K562 (cell line): ENCODE measurements around the gene GPHN. TPM values are rescaled to one million over a fixed set of nuclear protein-coding genes. Genes with fewer than 3 reads are reported as not detected.

Source experiments
- ATAC-seq: fragments of 200-7000 bp; cut with Tn5 transposase; 3 replicates; pipeline ENCODE4 v1.9.1; 2020; ENCODE audit warnings: moderate library complexity
- BruUV-seq: library from RNA; stranded (reverse); fragments of 400-500 nt; replicated peaks from 2 replicates; lab custom pipeline; 2021; lab: Mats Ljungman, UMichigan
- CTCF ChIA-PET: fragments of 300-600 bp; formaldehyde crosslinking; extraction: SDS; loops from one replicate; lab custom pipeline; 2021; ENCODE audit warnings: low intra/inter-chr PET ratio; lab: Yijun Ruan, JAX
- POLR2A ChIA-PET: fragments of 300-600, 350-650 bp; sonication (Branson Sonifier 250); formaldehyde crosslinking; extraction: SDS; loops from one replicate; lab custom pipeline; 2021; ENCODE audit warnings: antibody characterized with exemption, inconsistent platforms; lab: Yijun Ruan, JAX
- DNase-seq, 4 experiments: peaks; one replicate each; pipeline versions ENCODE4 v3.0.0 to v3.0.0-alpha.2; 2011 to 2018; ENCODE audit warnings: low spot score in 3 of 4, mixed read lengths in 3 of 4; ENCODE audit errors: extremely low read depth in 1 of 4
- FAIRE-seq: peaks from 2 replicates; lab custom pipeline; 2011; peaks lifted over from hg19 to GRCh38; lab: Jason Lieb, UNC
- H2AFZ ChIP-seq: 2 replicates; pipeline ENCODE4 v1.6.0; 2011; ENCODE audit warnings: low read depth, low read length, control low read depth, inconsistent platforms
- H3K27ac ChIP-seq: fragments of 200-600 bp; 3 replicates; pipeline ENCODE4 v1.8.0; 2011; ENCODE audit warnings: low read depth, mild to moderate bottlenecking, control low read depth, inconsistent platforms, low read length, moderate library complexity, mixed read lengths; ENCODE audit errors: extremely low read depth
- H3K27me3 ChIP-seq, 2 experiments: fragments of 300-600 bp in 1 of 2; 2 replicates in 1 of 2; 3 replicates in 1 of 2; pipeline versions ENCODE4 v1.6.0 to v1.8.0; 2011; ENCODE audit warnings: inconsistent platforms in 2 of 2, low read length in 2 of 2, mild to moderate bottlenecking in 1 of 2, mixed read lengths in 1 of 2, moderate library complexity in 1 of 2; ENCODE audit not compliant: control insufficient read depth in 2 of 2, insufficient read depth in 2 of 2
- H3K36me3 ChIP-seq: fragments of 300-600 bp; 3 replicates; pipeline ENCODE4 v1.8.0; 2011; ENCODE audit warnings: mild to moderate bottlenecking, low read length, inconsistent platforms; ENCODE audit not compliant: control insufficient read depth, insufficient read depth
- H3K4me1 ChIP-seq, 2 experiments: fragments of 200-600 bp in 1 of 2; replicated peaks in 1 of 2; 2 replicates in 1 of 2; 3 replicates in 1 of 2; pipeline versions ENCODE4 v1.5.1 to v1.8.0; 2011; ENCODE audit warnings: inconsistent platforms in 2 of 2, low read length in 2 of 2, mild to moderate bottlenecking in 1 of 2, mixed read lengths in 1 of 2, moderate library complexity in 1 of 2; ENCODE audit not compliant: control insufficient read depth in 2 of 2, insufficient read depth in 2 of 2
- H3K4me2 ChIP-seq: 2 replicates; pipeline ENCODE4 v1.6.1; 2011; ENCODE audit warnings: low read length, control low read depth, inconsistent platforms, mixed read lengths; ENCODE audit not compliant: insufficient read depth
- H3K4me3 ChIP-seq: fragments of 200-600 bp; sonication (generic), shearing (Covaris generic); 2 replicates; pipeline ENCODE4 v1.5.1; 2016; ENCODE audit warnings: control low read depth, inconsistent platforms
- H3K79me2 ChIP-seq: fragments of 200-600 bp; 3 replicates; pipeline ENCODE4 v1.8.0; 2011; ENCODE audit warnings: low read length, inconsistent platforms; ENCODE audit not compliant: control insufficient read depth, insufficient read depth
- H3K9ac ChIP-seq, 2 experiments: 2 replicates each; pipeline versions ENCODE4 v1.6.0 to v1.6.1; 2011; ENCODE audit warnings: low read depth in 2 of 2, low read length in 2 of 2, control low read depth in 1 of 2, inconsistent platforms in 1 of 2, mild to moderate bottlenecking in 1 of 2, mixed read lengths in 1 of 2; ENCODE audit not compliant: insufficient read depth in 1 of 2
- H3K9me1 ChIP-seq: one replicate; pipeline ENCODE4 v1.6.0; 2011; ENCODE audit warnings: inconsistent platforms, mild to moderate bottlenecking, low read length, moderate library complexity; ENCODE audit not compliant: control insufficient read depth, insufficient read depth
- H3K9me3 ChIP-seq: replicated peaks from 2 replicates; pipeline ENCODE4 v1.5.1; 2011; ENCODE audit warnings: low read depth, low read length, inconsistent platforms; ENCODE audit not compliant: control insufficient read depth, insufficient read depth
- H4K20me1 ChIP-seq: replicated peaks from 2 replicates; pipeline ENCODE4 v1.6.1; 2011; ENCODE audit warnings: low read length, inconsistent platforms, mixed read lengths; ENCODE audit not compliant: control insufficient read depth, insufficient read depth
- CTCF ChIP-seq, 3 experiments: IDR thresholded peaks in 2 of 3; conservative IDR thresholded peaks in 1 of 3; 2 replicates each; pipeline ENCODE4 v1.5.1; 2011 to 2012; ENCODE audit warnings: low read length in 3 of 3, mild to moderate bottlenecking in 3 of 3, control low read depth in 2 of 3, improper control_type of control experiment in 1 of 3, inconsistent platforms in 1 of 3, low read depth in 1 of 3, mixed read lengths in 1 of 3, moderate library complexity in 1 of 3; ENCODE audit not compliant: insufficient read depth in 2 of 3
- DDX20 ChIP-seq: fragments of 450-650 bp; IDR thresholded peaks from 2 replicates; pipeline ENCODE4 v1.6.1; 2016; ENCODE audit warnings: missing genetic modification characterization, low read depth, mild to moderate bottlenecking, missing compliant biosample characterization, moderate library complexity
- TAF7 ChIP-seq: fragments of 450-650 bp; IDR thresholded peaks from 2 replicates; pipeline ENCODE4 v1.6.1; 2016; ENCODE audit warnings: missing genetic modification characterization, missing compliant biosample characterization
- ZNF282 ChIP-seq: sonication (generic); formaldehyde crosslinking; IDR thresholded peaks from 2 replicates; pipeline ENCODE4 v1.8.1; 2023; ENCODE audit warnings: missing genetic modification reagents
- WGBS: fragments of 100-300 bp; shearing (Covaris generic); methylation state at CpG from one replicate; pipeline ENCODE4 v1.1.6; 2016; ENCODE audit warnings: low coverage, mixed read lengths; ENCODE audit not compliant: insufficient coverage; ENCODE audit errors: missing lambda C conversion rate; 5-methylcytosine and 5-hydroxymethylcytosine counted together
- in situ Hi-C: fragments of 300-500 bp; cut with MboI; formaldehyde crosslinking; loops from 4 replicates; pipeline ENCODE4 v1.15.0; 2018; ENCODE audit warnings: inconsistent platforms, mixed read lengths
- intact Hi-C: fragments of 100-400 bp; cut with micrococcal nuclease; formaldehyde crosslinking; loops from 2 replicates; pipeline ENCODE4 v1.14.2; 2022
- polyA plus RNA-seq, 8 experiments: library from polyadenylated mRNA; depleted of rRNA in 4 of 8; stranded (reverse) in 5 of 8; unstranded in 3 of 8; fragments of >200 nt; fragmentation: Nextera tagmentation in 2 of 8; fragmentation: Illumina TruSeq in 1 of 8; extraction: Ambion mirVana in 2 of 8; extraction: Trizol in 1 of 8; gene quantifications; 2 replicates each; pipeline versions ENCODE4 v1.2.1 to v1.2.3, GENCODE V29; 2011 to 2014; ENCODE audit warnings: inconsistent platforms in 1 of 8, missing spikeins in 1 of 8
- total RNA-seq, 7 experiments: library from RNA; depleted of rRNA in 6 of 7; stranded (reverse); fragments of >200 nt in 6 of 7; fragmentation: Illumina TruSeq in 2 of 7; extraction: Trizol in 2 of 7; gene quantifications; 2 replicates each; pipeline versions ENCODE4 v1.2.1 to v1.2.3, GENCODE V29; 2011 to 2021; ENCODE audit warnings: low replicate concordance in 1 of 7

Gene GPHN
- total and polyA plus RNA-seq, 9 of the 15 experiments (the other 6 are each of a cell fraction or from before 2014, with no cell fraction given), result 5.9 to 16.0 (median 11.4) TPM

GRCh38 chr14:66752109-66752508, 244.2 kb downstream of the GPHN start (continued):
- no peak for TF ChIP-seq TAF7 (tag)
- no peak for TF ChIP-seq ZNF282 (CRISPR knock-in tag)
- TF ChIP-seq, all 486 proteins: peak for 0

- no TSS peak for BruUV-seq
- DNase-seq (no peak), FAIRE-seq (no peak), ATAC-seq (no peak)
- POLR2A ChIA-PET, result no interaction called here
- in situ Hi-C loops, result no loop called here
- Histone ChIP-seq H3K9ac (no peak overlapping the region), H3K79me2 (no peaks in the 10 kb centered on the region), H3K4me3 (no peak overlapping the region), H2AFZ (no peak overlapping the region)
- intact Hi-C loops, result no loop called here
- TF ChIP-seq CTCF (IDR thresholded peaks at IDR 0.05 in 2 of 3, conservative IDR thresholded peaks at IDR 0.05 in 1 of 3; ENCODE audit: insufficient read depth in 2 of 3, low read depth in 1 of 3, low read length in 3 of 3) (peak in 1 of 3 experiments; percentile 12; a peak in 1 of 6 replicates), DDX20 (tag) (no peak)
- TF ChIP-seq, all 486 proteins: peak for 1
- Histone ChIP-seq H3K9me1 (no peaks in the 10 kb centered on the region), H3K36me3 (no peaks in the 10 kb centered on the region), H3K27ac (no peak overlapping the region), H4K20me1 (no peaks in the 10 kb centered on the region), H3K4me1 (no peaks in the 10 kb centered on the region), H3K9me3 (no peaks in the 10 kb centered on the region), H3K4me2 (no peak overlapping the region), H3K27me3 (no peaks in the 10 kb centered on the region)
- WGBS, result 28% methylated on average over 6 of the region's 6 CpGs
- CTCF ChIA-PET, result no interaction called here
Observed at GRCh38 chr14:66758031-66758613, 250.2 kb downstream of the GPHN start.
